DMS79 treated with DMSO at 0.1 percent for 48 hours (cell line): Measurements from ENCODE around the gene PCDHGA1.
"Not testable (repeated sequence)": the region's sequence is repeated elsewhere in the genome, so short reads cannot be mapped to it uniquely, and the experiment has no call there.

ENCODE experiments used
- DNase-seq: peaks from one replicate; lab custom pipeline; 2025; lab: John Stamatoyannopoulos, UW

Gene PCDHGA1

DNA sequence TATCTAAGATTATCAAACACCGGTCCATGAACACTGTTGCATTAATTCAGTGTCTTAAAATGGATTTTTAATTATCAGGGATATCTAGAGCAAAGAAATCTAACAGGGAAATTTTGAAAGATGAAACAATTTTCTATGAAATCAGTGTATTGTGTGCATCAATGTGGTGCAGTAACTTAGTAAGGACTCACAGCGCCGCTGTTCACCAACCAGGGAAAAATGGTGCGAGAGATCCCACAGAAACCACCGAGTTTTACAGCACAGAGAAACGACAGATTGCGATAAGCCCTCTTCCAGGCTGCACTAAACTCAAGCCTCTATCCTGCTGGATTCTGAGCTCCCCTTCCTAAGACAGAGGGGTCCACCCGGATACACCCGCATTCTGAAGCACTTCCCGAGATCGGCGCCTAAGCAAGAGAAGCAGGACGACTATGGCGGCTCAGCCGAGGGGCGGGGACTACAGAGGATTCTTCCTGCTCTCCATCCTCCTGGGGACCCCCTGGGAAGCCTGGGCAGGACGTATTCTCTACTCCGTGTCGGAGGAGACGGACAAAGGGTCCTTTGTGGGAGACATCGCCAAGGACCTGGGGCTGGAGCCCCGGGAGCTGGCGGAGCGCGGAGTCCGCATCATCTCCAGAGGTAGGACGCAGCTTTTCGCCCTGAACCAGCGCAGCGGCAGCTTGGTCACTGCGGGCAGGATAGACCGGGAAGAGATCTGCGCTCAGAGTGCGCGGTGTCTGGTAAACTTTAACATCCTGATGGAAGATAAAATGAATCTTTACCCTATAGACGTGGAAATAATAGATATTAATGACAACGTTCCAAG lies 52.4 kb downstream of the PCDHGA1 start, which contains the start of gene PCDHGA7:
TSS of gene PCDHGA7 (plus strand) at position 274 of the 826 bp plus-strand sequence. CDS start at position 432, 158 bp downstream.
- DNase-seq: no peak

DNA sequence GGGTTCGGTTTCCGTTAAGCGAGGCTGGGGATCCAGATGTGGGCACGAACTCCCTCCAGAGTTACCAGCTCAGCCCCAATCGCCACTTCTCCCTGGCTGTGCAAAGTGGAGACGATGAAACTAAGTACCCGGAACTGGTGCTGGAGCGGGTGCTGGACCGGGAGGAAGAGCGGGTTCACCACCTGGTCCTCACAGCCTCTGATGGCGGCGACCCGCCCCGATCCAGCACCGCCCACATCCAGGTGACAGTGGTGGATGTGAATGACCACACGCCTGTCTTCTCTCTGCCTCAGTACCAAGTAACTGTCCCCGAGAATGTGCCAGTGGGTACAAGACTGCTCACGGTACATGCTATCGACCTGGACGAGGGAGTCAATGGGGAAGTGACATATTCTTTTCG lies 53.0 kb downstream of the PCDHGA1 start:
- DNase-seq: no peak

DNA sequence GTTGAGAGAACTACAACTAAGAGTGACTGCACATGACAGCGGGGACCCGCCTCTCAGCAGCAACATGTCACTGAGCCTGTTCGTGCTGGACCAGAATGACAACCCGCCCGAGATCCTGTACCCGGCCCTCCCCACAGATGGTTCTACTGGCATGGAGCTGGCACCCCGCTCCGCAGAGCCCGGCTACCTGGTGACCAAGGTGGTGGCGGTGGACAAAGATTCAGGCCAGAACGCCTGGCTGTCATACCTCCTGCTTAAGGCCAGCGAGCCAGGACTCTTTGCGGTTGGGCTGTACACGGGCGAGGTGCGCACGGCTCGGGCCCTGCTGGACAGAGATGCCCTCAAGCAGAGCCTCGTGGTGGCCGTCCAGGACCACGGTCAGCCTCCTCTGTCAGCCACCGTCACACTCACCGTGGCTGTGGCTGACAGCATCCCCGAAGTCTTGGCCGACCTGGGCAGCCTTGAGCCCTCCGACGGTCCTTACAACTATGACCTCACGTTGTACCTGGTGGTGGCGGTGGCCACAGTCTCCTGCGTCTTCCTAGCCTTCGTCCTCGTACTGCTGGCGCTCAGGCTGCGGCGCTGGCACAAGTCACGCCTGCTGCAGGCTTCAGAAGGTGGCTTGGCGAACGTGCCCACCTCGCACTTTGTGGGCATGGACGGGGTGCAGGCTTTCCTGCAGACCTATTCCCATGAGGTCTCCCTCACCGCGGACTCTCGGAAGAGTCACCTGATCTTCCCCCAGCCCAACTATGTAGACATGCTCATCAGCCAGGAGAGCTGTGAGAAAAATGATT lies 54.4 kb downstream of the PCDHGA1 start:
- no peak for DNase-seq

DNA sequence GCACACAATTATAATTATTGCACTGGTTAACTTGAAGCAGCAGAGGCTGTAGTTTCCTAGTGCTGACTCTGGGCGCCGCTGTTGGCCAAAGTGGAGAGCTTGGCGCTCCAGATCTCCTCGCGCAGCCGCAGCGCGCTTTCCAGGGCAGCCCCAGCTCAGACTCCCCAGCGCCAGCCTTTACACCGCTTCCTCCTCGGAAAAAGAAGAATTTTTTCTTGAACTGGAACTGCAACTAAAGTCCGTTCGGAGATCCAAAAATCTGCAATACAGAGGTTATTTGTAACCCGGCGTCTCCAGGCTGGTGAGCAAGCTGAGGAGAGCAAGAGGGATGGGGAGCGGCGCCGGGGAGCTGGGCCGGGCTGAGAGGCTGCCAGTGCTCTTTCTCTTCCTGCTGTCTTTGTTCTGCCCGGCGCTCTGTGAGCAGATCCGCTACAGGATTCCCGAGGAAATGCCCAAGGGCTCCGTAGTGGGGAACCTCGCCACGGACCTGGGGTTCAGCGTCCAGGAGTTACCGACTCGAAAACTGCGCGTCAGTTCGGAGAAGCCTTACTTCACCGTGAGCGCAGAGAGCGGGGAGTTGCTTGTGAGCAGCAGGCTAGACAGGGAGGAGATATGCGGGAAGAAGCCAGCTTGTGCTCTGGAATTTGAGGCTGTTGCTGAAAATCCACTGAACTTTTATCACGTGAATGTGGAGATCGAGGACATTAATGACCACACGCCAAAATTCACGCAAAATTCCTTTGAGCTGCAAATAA lies 57.4 kb downstream of the PCDHGA1 start, which contains the start of gene PCDHGB4:
TSS of gene PCDHGB4 (plus strand) at position 142 of the 755 bp plus-strand sequence. CDS start at position 329, 187 bp downstream.
- DNase-seq: not testable (repeated sequence)

DNA sequence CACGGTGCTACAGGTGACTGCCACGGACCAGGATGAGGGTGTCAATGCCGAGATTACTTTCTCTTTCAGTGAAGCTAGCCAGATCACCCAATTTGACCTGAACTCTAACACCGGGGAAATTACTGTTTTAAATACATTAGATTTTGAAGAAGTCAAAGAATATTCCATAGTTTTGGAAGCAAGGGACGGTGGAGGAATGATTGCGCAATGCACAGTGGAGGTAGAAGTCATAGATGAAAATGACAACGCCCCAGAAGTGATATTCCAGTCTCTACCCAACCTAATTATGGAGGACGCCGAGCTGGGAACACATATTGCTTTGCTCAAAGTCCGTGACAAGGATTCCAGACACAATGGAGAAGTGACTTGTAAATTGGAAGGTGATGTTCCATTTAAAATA lies 58.3 kb downstream of the PCDHGA1 start:
- no peak for DNase-seq

DNA sequence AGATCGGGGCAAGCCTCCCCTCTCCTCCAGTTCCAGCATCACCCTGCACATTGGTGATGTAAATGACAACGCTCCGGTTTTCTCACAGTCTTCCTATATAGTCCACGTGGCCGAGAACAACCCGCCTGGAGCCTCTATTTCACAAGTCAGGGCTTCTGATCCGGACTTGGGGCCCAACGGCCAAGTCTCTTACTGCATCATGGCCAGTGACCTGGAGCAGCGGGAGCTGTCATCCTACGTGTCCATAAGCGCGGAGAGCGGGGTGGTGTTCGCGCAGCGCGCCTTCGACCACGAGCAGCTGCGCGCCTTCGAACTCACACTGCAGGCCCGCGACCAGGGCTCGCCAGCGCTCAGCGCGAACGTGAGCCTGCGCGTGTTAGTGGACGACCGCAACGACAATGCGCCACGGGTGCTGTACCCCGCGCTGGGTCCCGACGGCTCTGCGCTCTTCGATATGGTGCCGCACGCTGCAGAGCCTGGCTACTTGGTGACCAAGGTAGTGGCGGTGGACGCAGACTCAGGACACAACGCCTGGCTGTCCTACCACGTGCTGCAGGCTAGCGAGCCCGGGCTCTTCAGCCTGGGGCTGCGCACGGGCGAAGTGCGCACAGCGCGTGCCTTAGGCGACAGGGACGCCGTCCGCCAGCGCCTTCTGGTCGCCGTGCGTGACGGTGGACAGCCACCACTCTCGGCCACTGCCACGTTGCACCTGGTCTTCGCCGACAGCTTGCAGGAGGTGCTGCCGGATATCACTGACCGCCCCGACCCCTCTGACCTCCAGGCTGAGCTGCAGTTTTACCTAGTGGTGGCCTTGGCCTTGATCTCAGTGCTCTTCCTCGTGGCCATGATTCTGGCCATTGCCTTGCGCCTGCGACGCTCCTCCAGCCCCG lies 59.1 kb downstream of the PCDHGA1 start:
- no peak for DNase-seq

DNA sequence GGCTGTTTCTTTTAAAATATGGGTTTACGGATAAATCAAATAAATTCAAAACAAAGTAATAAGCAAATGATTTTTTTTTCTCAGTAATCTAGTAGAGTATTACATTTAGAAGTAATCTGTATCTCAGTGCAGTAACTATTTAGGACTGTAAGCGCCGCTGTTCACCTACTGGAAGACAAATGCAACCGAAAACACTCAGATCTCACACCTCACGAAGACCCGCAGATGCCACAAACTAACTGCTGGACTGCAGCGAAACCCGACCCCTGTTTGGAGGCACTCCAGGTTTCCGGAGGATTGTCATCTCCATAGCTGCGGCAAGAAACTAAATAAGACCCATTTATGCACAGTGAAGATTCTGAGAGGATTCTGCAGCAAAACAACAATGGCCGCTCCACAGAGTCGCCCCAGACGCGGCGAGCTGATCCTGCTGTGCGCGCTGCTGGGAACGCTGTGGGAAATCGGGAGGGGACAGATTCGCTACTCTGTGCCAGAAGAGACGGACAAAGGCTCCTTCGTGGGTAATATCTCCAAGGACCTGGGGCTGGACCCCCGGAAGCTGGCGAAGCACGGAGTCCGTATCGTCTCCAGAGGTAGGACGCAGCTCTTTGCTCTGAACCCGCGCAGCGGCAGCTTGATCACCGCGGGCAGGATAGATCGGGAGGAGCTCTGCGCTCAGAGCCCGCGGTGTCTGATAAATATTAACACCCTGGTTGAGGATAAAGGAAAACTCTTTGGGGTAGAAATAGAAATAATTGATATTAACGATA lies 62.3 kb downstream of the PCDHGA1 start, which contains the start of gene PCDHGA8:
TSS of gene PCDHGA8 (plus strand) at position 205 of the 770 bp plus-strand sequence. CDS start at position 386, 181 bp downstream.
- no peak for DNase-seq

DNA sequence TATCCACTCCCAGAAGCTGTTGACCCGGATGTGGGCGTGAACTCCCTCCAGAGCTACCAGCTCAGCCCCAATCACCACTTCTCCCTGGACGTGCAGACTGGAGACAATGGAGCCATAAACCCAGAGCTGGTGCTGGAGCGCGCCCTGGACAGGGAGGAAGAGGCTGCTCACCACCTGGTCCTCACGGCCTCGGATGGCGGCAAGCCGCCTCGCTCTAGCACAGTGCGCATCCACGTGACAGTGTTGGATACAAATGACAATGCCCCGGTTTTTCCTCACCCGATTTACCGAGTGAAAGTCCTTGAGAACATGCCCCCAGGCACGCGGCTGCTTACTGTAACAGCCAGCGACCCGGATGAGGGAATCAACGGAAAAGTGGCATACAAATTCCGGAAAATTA lies 63.0 kb downstream of the PCDHGA1 start:
- no peak for DNase-seq

DNA sequence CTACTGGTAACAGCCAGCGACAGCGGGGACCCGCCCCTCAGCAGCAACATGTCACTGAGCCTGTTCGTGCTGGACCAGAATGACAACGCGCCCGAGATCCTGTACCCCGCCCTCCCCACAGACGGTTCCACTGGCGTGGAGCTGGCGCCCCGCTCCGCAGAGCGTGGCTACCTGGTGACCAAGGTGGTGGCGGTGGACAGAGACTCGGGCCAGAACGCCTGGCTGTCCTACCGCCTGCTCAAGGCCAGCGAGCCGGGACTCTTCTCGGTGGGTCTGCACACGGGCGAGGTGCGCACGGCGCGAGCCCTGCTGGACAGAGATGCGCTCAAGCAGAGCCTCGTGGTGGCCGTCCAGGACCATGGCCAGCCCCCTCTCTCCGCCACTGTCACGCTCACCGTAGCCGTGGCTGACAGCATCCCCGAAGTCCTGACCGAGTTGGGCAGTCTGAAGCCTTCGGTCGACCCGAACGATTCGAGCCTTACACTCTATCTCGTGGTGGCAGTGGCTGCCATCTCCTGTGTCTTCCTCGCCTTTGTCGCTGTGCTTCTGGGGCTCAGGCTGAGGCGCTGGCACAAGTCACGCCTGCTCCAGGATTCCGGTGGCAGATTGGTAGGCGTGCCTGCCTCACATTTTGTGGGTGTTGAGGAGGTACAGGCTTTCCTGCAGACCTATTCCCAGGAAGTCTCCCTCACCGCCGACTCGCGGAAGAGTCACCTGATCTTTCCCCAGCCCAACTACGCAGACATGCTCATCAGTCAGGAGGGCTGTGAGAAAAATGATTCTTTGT lies 64.3 kb downstream of the PCDHGA1 start:
- not testable (repeated sequence) for DNase-seq

DNA sequence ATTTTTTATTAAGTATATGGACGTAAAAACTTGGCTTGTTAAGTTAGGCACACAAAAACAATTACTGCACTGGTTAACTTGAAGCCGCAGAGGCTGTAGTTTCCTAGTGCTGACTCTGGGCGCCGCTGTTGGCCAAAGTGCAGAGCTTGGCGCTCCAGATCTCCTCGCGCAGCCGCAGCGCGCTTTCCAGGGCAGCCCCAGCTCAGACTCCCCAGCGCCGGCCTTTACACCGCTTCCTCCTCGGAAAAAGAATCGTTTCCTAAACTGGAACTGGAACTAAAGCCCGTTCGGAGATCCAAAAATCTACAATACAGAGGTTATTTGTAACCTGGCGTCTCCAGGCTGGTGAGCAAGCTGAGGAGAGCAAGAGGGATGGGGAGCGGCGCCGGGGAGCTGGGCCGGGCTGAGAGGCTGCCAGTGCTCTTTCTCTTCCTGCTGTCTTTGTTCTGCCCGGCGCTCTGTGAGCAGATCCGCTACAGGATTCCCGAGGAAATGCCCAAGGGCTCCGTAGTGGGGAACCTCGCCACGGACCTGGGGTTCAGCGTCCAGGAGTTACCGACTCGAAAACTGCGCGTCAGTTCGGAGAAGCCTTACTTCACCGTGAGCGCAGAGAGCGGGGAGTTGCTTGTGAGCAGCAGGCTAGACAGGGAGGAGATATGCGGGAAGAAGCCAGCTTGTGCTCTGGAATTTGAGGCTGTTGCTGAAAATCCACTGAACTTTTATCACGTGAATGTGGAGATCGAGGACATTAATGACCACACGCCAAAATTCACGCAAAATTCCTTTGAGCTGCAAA lies 67.6 kb downstream of the PCDHGA1 start, which contains the start of gene PCDHGB5:
TSS of gene PCDHGB5 (plus strand) at position 192 of the 796 bp plus-strand sequence. CDS start at position 373, 181 bp downstream.
- not testable (repeated sequence) for DNase-seq

DNA sequence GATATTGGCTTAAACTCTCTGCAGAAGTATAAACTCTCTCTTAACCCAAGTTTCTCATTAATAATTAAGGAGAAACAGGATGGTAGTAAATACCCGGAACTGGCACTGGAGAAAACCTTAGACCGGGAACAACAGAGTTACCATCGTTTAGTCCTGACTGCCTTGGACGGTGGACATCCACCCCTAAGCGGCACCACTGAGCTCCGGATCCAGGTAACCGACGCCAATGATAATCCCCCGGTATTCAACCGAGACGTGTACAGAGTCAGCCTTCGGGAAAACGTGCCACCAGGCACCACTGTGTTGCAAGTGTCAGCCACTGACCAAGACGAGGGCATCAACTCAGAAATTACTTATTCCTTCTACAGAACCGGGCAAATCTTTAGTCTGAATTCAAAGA lies 68.3 kb downstream of the PCDHGA1 start:
- no peak for DNase-seq

DNA sequence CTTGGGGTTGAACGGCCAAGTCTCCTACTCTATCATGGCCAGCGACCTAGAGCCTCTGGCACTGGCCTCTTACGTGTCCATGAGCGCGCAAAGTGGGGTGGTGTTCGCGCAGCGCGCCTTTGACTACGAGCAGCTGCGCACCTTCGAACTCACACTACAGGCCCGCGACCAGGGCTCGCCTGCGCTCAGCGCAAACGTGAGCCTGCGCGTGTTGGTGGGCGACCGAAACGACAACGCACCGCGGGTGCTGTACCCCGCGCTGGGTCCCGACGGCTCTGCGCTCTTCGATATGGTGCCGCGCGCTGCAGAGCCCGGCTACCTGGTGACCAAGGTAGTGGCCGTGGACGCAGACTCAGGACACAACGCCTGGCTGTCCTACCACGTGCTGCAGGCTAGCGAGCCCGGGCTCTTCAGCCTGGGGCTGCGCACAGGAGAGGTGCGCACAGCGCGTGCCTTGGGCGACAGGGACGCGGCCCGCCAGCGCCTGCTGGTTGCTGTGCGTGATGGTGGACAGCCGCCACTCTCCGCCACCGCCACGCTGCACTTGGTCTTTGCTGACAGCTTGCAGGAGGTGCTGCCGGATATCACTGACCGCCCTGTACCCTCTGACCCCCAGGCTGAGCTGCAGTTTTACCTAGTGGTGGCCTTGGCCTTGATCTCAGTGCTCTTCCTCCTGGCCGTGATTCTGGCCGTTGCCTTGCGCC lies 69.4 kb downstream of the PCDHGA1 start:
- DNase-seq: no peak

DNA sequence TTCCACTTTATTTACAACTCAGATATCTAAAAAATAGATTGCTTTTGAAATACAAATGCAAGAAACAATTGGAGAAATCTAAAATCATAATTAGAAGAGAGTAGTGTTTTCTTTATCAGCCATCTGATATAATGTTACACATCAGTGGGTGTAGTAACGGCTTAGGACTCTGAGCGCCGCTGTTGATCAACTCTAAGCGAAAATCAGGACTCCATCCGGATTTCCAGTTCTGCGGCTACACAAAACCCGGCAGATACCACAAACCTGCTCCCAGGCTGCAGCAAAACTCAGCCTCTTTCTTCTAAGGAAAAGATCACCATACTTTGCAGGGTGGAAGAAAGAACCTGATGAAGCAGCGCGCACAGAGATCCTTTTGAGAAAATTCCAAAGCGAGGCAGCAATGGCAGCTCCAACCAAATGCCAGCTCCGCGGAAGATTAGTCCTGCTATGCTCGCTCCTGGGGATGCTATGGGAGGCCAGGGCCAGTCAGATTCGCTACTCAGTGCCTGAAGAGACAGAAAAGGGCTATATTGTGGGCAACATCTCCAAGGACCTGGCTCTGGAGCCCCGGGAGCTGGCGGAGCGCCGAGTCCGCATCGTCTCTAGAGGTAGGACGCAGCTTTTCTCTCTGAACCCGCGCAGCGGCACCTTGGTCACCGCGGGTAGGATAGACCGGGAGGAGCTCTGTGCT lies 72.4 kb downstream of the PCDHGA1 start, which contains the start of gene PCDHGA9:
TSS of gene PCDHGA9 (plus strand) at position 226 of the 691 bp plus-strand sequence. CDS start at position 401, 175 bp downstream.
- no peak for DNase-seq

DNA sequence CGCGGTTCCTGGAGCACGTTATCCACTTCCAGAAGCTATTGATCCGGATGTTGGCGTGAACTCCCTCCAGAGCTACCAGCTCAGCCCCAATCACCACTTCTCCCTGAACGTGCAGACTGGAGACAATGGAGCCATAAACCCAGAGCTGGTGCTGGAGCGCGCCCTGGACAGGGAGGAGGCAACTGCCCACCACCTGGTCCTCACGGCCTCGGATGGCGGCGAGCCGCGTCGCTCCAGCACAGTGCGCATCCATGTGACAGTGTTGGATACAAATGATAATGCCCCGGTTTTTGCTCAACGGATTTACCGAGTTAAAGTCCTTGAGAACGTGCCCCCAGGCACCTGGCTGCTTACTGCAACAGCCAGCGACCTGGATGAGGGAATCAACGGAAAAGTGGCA lies 73.1 kb downstream of the PCDHGA1 start:
- DNase-seq: no peak

DNA sequence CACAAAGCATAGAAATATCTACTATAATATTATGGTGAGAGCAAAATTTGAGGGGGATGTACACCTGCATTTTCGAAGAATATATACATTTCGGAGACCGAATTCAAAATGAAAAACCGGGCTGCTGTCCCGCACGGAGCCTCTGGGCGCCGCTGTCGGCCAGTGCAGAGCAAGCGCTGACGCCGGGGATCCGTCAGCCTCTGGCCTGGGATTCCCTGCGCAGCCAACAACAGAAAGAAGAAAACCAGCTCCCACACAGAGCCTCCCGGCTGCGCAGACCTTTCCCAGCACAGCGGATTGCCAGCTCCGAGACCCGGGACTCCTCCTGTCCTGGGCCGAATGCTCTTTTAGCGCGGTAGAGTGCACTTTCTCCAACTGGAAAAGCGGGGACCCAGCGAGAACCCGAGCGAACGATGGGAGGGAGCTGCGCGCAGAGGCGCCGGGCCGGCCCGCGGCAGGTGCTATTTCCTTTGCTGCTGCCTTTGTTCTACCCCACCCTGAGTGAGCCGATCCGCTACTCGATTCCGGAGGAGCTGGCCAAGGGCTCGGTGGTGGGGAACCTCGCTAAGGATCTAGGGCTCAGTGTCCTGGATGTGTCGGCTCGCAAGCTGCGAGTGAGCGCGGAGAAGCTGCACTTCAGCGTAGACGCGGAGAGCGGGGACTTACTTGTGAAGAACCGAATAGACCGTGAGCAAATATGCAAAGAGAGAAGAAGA lies 77.6 kb downstream of the PCDHGA1 start, which contains the start of gene PCDHGB6:
TSS of gene PCDHGB6 (plus strand) at position 232 of the 716 bp plus-strand sequence. CDS start at position 414, 182 bp downstream.
- DNase-seq: not testable (repeated sequence)
